Activated T-cell treated with anti-CD3 and anti-CD28 coated beads, Interleukin-2, amount 50 U/mL, for 1 hour (primary cell): ENCODE results near the gene CYP27B1.

Experiments used
- DNase-seq: peaks from one replicate; pipeline ENCODE4 v3.0.0-alpha.2; 2020

The CYP27B1 gene

DNA sequence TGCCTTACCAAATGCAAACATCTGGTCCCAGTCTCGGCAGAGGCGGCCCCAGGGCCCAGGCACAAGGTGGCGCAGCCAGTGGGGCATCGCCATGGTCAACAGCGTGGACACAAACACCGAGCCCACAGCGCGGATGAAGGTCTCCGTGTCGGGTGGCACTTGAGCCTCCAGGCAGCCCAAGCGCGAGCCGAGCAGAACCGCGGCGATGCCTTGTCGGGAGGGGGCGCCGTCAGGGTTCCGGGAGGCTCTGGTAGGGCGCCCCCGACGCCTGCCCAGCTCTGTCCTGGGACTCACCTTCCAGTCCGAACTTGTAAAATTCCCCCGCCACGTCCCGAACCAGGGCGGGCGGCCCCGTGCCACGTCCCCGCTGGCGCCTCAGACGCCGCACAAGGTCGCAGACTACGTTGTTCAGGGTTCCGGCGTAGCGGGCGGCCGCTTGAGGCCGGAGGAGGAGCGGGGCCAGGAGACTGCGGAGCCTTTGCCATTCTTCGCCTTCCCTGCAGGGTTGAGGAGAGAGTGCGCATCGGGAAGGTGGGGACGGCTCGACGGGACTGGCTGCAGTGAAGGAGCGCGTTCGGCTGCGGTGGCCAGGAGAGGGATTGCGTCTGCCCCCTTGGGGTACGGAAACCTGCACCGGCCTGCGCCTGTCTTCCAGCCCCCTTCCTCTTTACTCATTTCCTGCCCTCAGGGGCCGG lies 1.7 kb downstream of the CYP27B1 start:
- DNase-seq = peak; percentile 68

- no peak for DNase-seq
Measured at GRCh38 chr12:57764662-57765002, 2.2 kb downstream of the CYP27B1 start.

DNA sequence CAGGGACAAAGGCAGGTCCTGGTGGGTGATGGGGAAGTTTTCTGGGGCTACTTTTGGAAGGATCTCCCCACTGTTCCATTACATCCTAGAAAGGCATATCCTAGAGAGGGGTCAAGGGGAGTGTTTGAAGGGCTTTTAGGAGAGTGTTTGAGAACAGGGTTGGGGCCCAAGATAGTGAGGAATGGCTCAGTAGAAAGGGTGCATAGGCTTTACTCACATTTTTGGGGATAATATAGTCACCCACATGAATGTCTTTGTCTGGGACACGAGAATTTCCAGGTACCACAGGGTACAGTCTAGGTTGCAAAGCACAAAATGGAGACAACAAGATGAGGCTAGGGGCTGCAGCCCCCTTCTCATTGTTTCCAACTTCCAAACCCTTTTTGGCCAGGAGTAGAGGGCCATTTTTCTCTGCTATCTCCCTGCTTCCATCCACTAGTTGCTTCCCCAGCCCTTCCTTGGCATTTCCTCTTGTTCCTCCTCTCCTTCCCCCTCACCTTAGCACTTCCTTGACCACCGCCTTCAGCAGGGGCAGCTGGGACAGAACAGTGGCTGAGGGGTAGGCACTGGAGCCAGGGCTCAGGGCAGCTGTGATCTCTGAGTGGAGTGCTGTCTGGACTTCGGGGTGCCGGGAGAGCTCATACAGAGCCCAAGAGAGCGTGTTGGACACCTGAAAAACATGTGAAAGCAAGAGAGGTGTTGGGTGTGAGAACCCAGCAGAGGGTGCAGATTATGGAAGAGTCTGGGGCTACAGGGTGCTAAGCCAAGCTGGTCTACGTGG lies 2.8 kb downstream of the CYP27B1 start:
- DNase-seq = no peak

GRCh38 chr12:57762463-57762862 lies 4.4 kb downstream of the CYP27B1 start:
- DNase-seq = no peak

- DNase-seq = no peak
Measured at GRCh38 chr12:57761391-57761998, 5.4 kb downstream of the CYP27B1 start.

DNA sequence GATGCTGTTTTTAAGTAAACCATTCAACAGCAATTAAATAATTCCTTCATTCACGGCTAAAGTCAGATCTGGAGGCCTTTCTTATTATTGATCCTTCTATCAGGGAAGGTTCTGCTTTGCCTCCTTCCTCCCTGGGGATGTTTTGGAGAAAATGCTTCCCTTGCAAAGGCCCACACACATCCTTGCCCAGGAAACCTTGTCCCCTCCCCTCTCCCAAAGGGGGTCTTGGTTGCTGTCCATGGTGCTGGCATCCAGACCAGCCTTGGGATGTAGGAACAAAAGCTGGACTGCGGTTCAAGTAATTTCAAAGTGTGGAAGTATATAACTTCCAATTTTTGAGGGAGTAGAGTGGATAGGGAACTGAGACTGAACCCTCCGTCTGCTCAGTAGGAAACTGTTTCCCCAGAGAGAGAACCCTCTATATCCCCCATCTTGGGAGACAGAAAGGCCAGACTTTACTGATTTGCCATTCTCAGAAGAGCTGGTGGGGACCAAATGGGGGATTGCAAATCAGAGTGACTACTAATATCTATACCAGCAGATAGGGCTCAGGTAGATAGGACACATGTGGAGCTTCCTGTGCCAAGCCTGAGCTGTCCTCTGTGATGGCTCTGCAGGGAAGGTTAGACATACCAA lies 6.4 kb downstream of the CYP27B1 start:
- DNase-seq = no peak

- DNase-seq = no peak
Measured at GRCh38 chr12:57759360-57759980, 7.4 kb downstream of the CYP27B1 start.

DNA sequence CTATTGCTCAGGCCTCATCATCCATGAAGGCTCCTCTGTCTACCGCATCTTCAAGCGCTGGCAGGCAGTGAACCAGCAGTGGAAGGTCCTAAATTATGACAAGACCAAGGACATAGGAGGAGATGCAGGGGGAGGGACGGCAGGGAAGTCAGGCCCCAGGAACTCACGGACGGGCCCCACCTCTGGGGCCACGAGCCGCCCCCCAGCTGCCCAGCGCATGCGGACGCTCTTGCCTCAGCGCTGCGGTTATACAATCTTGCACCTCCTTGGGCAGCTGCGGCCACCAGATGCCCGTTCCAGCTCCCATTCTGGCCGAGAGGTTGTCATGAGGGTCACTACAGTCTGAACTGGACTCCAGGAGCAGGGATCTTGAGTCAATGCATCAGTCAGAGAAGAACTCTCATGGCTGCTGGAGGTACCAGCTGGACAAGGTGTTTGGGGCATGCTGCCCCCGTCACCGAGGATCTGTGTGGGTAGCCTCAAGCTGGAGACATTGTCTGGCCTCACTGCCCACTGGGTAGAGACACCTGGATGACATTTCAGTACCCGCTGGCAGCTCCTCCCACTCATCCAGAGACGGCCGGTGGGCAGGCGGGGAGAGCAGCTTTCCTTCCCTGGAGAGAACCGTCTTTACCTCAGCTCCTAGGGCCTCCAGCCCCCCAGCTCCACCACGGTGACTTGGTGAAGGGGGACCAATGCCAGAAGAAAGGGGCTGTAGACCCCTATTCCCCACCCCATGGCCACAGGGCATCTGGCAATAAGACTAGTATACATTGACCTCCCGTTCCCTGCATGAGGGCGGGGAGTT lies 8.1 kb downstream of the CYP27B1 start:
- DNase-seq = no peak

- peak; percentile 15 for DNase-seq
Measured at GRCh38 chr12:57757771-57758170, 9.1 kb downstream of the CYP27B1 start.

DNA sequence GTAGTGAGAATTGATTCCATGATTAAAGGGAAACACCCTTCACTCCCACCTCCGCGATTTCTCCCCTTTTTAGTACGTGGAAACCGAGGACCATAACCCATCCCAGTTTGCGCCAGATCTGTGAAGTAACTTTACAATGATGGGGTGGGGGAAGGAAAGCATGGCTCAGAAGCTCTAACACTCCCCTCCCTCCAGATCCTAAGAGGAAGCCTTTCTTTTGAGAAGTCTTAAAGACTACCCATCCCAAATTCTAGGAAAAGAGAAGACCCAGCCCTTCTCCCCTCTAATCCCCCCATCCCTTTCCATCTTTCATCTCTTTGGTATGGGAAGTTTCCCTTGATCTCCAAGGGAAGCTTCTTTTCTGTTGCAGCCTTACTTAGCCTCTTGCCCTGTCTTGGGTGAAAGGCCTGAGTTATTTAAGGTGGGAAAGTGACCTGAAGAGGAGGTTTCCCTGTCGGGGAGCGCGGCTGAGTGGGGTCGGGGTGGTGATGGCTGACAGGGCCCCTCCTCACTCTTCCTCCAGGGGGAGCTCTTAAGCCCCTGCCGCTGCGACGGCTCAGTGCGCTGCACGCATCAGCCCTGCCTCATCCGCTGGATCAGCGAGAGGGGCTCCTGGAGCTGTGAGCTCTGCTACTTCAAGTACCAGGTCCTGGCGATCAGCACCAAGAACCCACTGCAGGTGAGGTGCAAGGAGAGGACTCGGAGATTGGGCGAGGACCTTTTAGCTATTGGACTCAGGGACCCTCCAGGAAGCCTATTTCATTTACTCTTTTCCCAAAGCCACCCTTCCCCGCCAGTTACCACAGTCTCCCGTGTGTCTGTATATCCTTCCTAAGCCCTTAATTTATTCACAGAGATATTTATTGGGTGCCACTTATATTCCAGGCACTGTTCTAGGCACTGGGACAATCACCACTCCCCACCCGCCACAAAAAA lies 10.2 kb downstream of the CYP27B1 start:
- DNase-seq = peak; percentile 74

DNA sequence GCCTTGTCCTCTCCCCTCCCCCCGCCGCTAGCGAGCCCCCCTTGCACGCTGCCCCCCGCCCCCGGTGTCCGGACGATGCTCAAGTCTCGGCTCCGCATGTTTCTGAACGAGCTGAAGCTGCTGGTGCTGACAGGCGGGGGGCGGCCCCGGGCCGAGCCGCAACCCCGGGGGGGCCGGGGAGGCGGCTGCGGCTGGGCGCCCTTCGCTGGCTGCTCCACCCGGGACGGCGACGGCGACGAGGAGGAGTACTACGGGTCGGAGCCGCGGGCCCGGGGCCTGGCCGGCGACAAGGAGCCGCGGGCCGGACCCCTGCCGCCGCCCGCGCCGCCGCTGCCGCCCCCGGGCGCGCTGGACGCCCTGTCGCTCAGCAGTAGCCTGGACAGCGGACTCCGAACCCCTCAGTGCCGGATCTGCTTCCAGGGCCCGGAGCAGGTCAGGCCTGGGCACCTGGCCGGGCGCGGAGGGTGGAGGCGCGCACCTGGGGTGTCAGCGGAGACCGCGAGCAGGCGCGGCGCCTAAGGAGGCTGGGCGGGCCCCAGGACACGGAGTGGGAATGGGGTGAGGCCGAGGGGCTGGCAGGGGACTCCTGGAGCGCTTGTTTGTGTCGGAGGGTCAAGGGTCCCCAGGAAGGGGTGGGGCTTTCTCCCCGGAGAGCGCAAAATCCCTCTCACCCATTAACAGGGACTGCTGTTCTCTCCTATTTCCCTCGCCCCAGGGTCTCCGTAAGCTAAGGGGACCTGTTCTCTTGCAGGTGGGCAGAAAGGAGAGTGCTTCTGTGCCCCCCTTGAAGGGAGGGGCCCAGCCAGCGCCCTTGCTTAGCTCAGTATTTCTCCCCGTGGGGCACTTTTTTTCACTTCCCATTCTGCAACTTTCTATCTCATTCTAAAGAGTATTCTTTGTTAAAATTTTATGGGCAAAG lies 11.2 kb downstream of the CYP27B1 start:
- DNase-seq = peak; percentile 62

DNA sequence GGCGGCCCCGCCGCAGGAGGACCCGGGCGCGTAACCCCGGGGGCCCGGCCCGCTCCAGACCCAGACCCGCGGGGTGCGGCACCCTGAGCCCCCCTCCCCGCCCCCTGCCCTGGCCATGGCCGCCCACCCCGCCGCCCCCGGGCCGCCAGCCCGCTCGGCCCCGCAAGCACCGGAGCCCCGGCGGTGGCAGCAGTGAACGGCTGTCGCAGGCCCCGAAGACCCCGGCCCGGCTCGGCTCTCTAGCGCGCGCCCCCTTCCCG lies 11.8 kb downstream of the CYP27B1 start:
- DNase-seq = no peak

GRCh38 chr12:57754411-57755193 lies 12.3 kb downstream of the CYP27B1 start, which contains the start of gene MARCHF9:
Gene MARCHF9 (plus strand): TSS chr12:57755103. CDS start chr12:57755529, 426 bp downstream.
- peak; percentile 85 for DNase-seq

DNA sequence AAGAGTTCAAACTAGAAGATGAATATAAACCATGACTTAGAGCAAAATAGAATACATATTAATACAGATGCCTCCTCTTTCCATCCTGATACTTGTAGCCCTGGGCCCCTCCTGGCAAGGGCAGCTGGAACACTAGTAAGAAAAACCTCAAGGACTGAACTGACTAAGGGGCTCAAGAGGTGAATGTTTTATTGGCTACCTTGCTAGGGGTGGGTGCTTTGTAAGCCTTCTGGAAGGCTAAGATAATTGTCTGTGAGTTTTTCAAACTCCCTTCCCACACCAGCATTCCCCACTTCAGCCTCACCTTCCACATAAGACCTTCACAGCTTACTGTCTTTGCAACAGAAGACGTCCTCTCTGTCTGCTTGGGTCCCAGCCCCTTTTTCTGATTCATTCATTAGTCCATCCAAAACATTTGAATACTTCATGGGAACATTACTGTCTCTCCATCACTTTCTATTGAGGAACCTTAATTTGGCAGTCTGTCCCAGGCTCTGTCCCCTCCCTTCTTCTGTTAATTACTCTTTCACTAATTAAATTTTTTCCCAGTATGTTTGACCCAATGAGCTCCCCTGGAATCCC lies 13.0 kb downstream of the CYP27B1 start:
- DNase-seq = no peak

DNA sequence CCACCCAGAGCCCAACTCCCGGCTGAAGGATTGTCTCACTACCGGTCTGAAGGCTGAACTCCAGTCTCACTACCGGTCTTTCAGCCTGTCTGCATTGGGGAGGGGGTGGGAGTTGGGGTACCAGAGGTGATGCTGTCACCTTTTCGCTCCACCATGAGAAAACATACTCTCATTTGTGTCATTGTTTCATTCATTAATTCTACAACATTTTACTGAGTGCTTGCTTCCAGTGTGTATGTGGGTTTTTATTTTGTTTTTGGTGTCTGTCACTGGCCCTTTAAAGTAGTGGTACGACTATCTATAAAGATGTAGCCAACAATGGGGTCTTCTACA lies 14.2 kb downstream of the CYP27B1 start:
- DNase-seq = no peak

- peak; percentile 96 for DNase-seq
Measured at GRCh38 chr12:57751788-57752667, 14.8 kb downstream of the CYP27B1 start, which contains the start of gene CDK4. Gene CDK4 (minus strand): TSS chr12:57752310. CDS start chr12:57751717, 593 bp downstream.

DNA sequence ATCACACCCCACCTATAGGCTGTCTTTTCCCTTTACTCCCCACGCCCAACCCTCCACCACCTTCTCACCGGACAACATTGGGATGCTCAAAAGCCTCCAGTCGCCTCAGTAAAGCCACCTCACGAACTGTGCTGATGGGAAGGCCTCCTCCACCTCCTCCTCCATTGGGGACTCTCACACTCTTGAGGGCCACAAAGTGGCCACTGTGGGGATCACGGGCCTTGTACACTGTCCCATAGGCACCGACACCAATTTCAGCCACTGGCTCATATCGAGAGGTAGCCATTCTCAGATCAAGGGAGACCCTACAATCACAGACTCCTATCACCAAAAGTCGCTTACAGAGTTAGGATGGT lies 15.5 kb downstream of the CYP27B1 start:
- DNase-seq = peak; percentile 23
